GM12873 (cell line): Measurements from ENCODE around the gene R3HDM2.

Experiments
- TF ChIP-seq, protein P1 (sequence below): IDR thresholded peaks from 2 replicates; pipeline ENCODE4 v1.5.1; 2012; ENCODE audit warnings: low read depth, mild to moderate bottlenecking, moderate library complexity, low read length, control low read depth; ENCODE audit not compliant: insufficient read depth; ENCODE audit errors: missing control alignments

Gene R3HDM2

DNA sequence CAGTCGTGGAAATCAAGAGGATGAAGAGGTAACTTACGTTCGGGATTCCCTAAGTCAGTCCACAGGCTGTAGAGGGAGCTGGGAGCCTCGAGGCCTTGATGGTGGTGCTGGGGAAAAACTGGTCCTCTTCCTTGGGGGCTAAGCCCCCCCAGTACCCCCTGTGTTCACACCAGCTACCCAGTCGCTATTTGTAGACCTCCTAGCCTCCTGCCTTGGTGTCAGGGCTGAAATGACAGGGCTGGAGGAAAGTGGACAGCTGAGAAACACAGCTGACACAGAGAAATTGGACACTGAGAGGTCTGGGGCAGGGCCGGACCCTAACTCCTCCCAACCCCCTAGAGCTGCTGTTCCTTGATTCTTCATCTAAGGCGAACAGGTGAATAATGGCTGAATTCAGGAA is 179.9 kb downstream of the R3HDM2 start, which contains the start of gene STAC3:
STAC3 (minus strand) TSS at position 232 of the 400 bp plus-strand sequence. CDS start 1,551 bp downstream, outside the sequence.
- TF ChIP-seq, protein P1, sequence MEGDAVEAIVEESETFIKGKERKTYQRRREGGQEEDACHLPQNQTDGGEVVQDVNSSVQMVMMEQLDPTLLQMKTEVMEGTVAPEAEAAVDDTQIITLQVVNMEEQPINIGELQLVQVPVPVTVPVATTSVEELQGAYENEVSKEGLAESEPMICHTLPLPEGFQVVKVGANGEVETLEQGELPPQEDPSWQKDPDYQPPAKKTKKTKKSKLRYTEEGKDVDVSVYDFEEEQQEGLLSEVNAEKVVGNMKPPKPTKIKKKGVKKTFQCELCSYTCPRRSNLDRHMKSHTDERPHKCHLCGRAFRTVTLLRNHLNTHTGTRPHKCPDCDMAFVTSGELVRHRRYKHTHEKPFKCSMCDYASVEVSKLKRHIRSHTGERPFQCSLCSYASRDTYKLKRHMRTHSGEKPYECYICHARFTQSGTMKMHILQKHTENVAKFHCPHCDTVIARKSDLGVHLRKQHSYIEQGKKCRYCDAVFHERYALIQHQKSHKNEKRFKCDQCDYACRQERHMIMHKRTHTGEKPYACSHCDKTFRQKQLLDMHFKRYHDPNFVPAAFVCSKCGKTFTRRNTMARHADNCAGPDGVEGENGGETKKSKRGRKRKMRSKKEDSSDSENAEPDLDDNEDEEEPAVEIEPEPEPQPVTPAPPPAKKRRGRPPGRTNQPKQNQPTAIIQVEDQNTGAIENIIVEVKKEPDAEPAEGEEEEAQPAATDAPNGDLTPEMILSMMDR: no peak

GRCh38 chr12:57250541-57250940 is 180.3 kb downstream of the R3HDM2 start:
- TF ChIP-seq, protein P1: no peak

DNA sequence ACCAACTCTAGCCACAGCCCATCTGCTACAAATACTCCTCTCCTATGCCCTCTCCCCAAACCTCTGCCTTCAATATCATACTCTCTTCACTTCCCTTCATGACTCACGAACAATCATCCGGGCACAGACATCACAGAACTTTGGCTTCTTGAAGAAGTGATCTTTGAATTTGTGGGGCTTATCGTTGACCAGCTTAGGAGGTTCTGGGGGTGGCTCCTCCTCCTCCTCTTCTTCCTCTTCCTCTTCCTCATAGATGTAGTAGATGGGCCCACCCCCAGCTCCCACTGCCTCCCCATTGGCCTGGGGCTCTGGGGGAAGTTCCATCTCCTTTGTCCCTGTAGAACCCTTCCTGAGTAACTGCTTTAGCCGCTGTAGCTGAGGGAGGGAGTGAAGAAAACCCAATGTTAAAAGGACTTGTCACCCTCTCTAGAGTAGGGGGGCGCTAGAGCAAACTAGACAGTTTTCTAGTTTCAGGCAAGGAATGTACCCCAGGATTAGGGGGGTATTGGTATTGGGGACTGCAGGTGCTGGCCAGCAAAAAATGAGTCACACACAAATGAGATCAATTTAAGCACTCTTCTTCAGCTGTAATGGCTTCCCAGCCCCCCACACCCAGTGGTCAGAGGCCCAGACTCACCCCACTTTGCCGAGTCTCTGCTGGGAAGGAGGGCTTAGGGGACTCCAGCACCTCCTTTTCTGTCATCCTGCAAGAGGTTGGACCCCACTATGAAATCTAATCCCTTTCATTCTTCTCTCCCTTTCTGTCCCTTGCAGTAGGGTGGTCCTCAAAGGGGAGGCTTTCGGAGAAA is 181.7 kb downstream of the R3HDM2 start:
- TF ChIP-seq, protein P1: no peak

- TF ChIP-seq, protein P1: no peak
Observed at GRCh38 chr12:57247041-57247440, 183.8 kb downstream of the R3HDM2 start.

DNA sequence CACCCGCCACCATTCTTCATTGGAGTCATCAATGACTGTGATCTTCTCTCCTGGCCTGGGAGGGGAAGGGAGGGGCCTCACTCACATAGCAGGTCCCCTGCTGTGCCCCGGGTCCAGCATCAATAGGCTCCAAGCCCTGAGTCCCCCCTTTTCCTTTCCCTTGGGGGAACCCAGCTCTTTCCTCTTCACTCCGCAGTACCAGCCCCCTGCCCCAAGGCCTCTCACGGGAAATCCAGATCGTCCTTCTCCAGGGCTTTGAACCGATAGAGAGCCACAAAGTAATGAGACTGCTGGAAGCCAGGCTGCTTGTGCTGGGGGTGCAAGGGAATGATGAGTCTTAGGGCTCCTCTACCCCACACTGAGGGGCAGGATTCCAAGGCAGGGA is 186.5 kb downstream of the R3HDM2 start:
- TF ChIP-seq, protein P1: no peak

GRCh38 chr12:57243521-57244311 is 187.1 kb downstream of the R3HDM2 start:
- TF ChIP-seq, protein P1: peak; percentile 80
